Trophoblast cell (in vitro differentiated cells and primary cell): Measurements from ENCODE around the gene ATL1.
A peak's percentile ranks its signal among the peaks of the same experiment; 100 is the strongest.

Experiments
- DNase-seq, 2 donors: peaks; one replicate each; pipeline ENCODE4 v3.0.0-alpha.2; 2016
- H2AFZ ChIP-seq: 2 replicates; pipeline ENCODE4 v1.6.1; 2013; ENCODE audit warnings: low read length, moderate library complexity, mild to moderate bottlenecking; ENCODE audit not compliant: insufficient read depth, poor library complexity
- H2AK5ac ChIP-seq: 2 replicates; pipeline ENCODE4 v1.6.1; 2013; ENCODE audit warnings: mild to moderate bottlenecking, low read length
- H2BK120ac ChIP-seq: 2 replicates; pipeline ENCODE4 v1.6.1; 2013; ENCODE audit warnings: low read length, mild to moderate bottlenecking, moderate library complexity; ENCODE audit not compliant: insufficient read depth, poor library complexity
- H2BK12ac ChIP-seq: 2 replicates; pipeline ENCODE4 v1.6.1; 2013; ENCODE audit warnings: mild to moderate bottlenecking, low read length, moderate library complexity
- H2BK5ac ChIP-seq: 2 replicates; pipeline ENCODE4 v1.6.1; 2013; ENCODE audit warnings: low read length, low read depth, moderate library complexity, mild to moderate bottlenecking; ENCODE audit not compliant: poor library complexity
- H3K14ac ChIP-seq: 2 replicates; pipeline ENCODE4 v1.6.1; 2013; ENCODE audit warnings: mild to moderate bottlenecking, low read length
- H3K18ac ChIP-seq: 2 replicates; pipeline ENCODE4 v1.6.1; 2013; ENCODE audit warnings: mild to moderate bottlenecking, low read length
- H3K23ac ChIP-seq: 2 replicates; pipeline ENCODE4 v1.6.1; 2013; ENCODE audit warnings: low read length
- H3K27ac ChIP-seq: 2 replicates; pipeline ENCODE4 v1.5.1; 2013; ENCODE audit warnings: low read depth, mild to moderate bottlenecking, inconsistent platforms, low read length, moderate library complexity
- H3K27me3 ChIP-seq: 2 replicates; pipeline ENCODE4 v1.6.1; 2013; ENCODE audit warnings: inconsistent platforms, mild to moderate bottlenecking, low read length, moderate library complexity; ENCODE audit not compliant: insufficient read depth
- H3K36me3 ChIP-seq, 2 experiments: 1 replicate in 1 of 2; 2 replicates in 1 of 2; pipeline ENCODE4 v1.6.1; 2013; ENCODE audit warnings: low read length in 2 of 2, mild to moderate bottlenecking in 2 of 2, moderate library complexity in 1 of 2; ENCODE audit not compliant: insufficient read depth in 2 of 2, control insufficient read depth in 1 of 2
- H3K4ac ChIP-seq: 2 replicates; pipeline ENCODE4 v1.6.1; 2013; ENCODE audit warnings: low read depth, mild to moderate bottlenecking, low read length, moderate library complexity
- H3K4me1 ChIP-seq, 2 experiments: 1 replicate in 1 of 2; 2 replicates in 1 of 2; pipeline ENCODE4 v1.6.1; 2013; ENCODE audit warnings: low read length in 2 of 2, mild to moderate bottlenecking in 2 of 2, moderate library complexity in 1 of 2; ENCODE audit not compliant: insufficient read depth in 2 of 2, control insufficient read depth in 1 of 2
- H3K4me2 ChIP-seq: 2 replicates; pipeline ENCODE4 v1.6.1; 2013; ENCODE audit warnings: inconsistent platforms, mild to moderate bottlenecking, low read length, moderate library complexity
- H3K4me3 ChIP-seq: 2 replicates; pipeline ENCODE4 v1.5.1; 2013; ENCODE audit warnings: mild to moderate bottlenecking, low read depth, low read length, inconsistent platforms
- H3K79me1 ChIP-seq: one replicate; pipeline ENCODE4 v1.6.1; 2013; ENCODE audit warnings: low read length
- H3K79me2 ChIP-seq: 2 replicates; pipeline ENCODE4 v1.6.1; 2013; ENCODE audit warnings: low read length, mild to moderate bottlenecking; ENCODE audit not compliant: control insufficient read depth, insufficient read depth, poor library complexity
- H3K9ac ChIP-seq: 2 replicates; pipeline ENCODE4 v1.6.1; 2013; ENCODE audit warnings: mild to moderate bottlenecking, low read length
- H3K9me3 ChIP-seq: 2 replicates; pipeline ENCODE4 v1.6.1; 2013; ENCODE audit warnings: low read depth, mild to moderate bottlenecking, control low read depth, inconsistent platforms, low read length; ENCODE audit not compliant: insufficient read depth
- H4K12ac ChIP-seq: 2 replicates; pipeline ENCODE4 v1.6.1; 2013; ENCODE audit warnings: low read depth, mild to moderate bottlenecking, low read length, moderate library complexity
- H4K8ac ChIP-seq: 2 replicates; pipeline ENCODE4 v1.6.1; 2013; ENCODE audit warnings: low read depth, mild to moderate bottlenecking, low read length, moderate library complexity
- H4K91ac ChIP-seq: one replicate; pipeline ENCODE4 v1.6.1; 2013; ENCODE audit warnings: low read depth, mild to moderate bottlenecking, low read length, moderate library complexity
- WGBS: extraction: QIAGEN DNeasy Blood & Tissue Kit; methylation state at CpG from one replicate; pipeline ENCODE4 v1.1.7; 2013; ENCODE audit warnings: missing lambda C conversion rate; ENCODE audit not compliant: insufficient read length, insufficient coverage; ENCODE audit errors: extremely low coverage; 5-methylcytosine and 5-hydroxymethylcytosine counted together

Gene ATL1

DNA sequence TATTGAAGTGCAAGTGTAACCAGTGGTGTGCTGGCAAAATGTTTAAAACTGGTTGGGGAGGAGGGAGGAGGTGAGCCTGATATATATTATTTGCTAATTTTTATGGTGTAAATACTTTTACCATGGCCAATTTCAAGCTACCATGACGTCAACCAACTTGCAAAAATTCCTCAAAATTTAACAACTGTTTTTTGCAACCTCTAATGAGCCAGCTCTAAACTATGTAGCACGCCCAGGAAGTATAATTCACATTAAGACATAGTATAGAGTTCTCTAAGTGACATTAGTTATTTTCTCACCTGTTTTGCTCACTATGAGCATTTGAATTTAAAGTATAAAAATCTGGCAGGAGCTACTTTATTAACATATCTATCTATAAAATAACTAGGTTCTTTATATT is 41.4 kb downstream of the ATL1 start:
- Histone ChIP-seq H3K4me1 (no peaks in the 10 kb centered on the region), H3K18ac (no peak overlapping the region), H3K27me3 (no peaks in the 10 kb centered on the region), H2BK12ac (no peak overlapping the region), H3K4me3 (no peak overlapping the region), H3K79me1 (peaks cover 2% of the 10 kb centered on the region), H3K4ac (no peak overlapping the region), H2BK5ac (no peak overlapping the region), H3K14ac (no peak overlapping the region), H4K12ac (no peak overlapping the region), H2BK120ac (peak overlapping the region; percentile 43), H3K27ac (no peak overlapping the region), H3K23ac (no peak overlapping the region), H3K4me2 (no peak overlapping the region), H3K36me3 (no peaks in the 10 kb centered on the region), H3K79me2 (no peaks in the 10 kb centered on the region), H2AFZ (no peak overlapping the region), H2AK5ac (no peak overlapping the region), H3K9me3 (no peaks in the 10 kb centered on the region), H4K91ac (no peak overlapping the region), H4K8ac (no peak overlapping the region), H3K9ac (no peak overlapping the region)
- no CpG with 5 or more reads among the region's 2 CpGs for WGBS
- DNase-seq: peak; percentile 15 to 83

DNA sequence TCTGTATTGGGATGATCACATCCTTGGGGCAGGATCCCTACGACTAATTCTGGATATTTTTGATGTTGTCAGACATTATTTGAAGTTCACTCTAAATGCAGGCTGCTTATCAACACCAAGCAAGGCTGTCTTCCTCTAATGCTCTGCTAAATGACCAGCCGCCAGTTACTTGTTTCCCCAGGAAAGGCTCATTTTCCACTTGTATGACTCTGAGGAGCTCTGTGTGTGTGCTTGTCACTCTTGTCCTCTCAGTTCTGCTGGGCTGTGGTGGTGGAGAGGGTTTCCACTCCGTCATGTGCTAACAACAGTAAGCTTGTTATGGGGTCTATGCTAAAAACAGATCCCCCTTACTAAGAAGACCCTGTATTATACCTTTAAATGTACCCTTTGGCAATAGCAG is 42.1 kb downstream of the ATL1 start:
- H3K36me3 ChIP-seq: no peaks in the 10 kb centered on the region
- no peak overlapping the region for H4K12ac ChIP-seq
- H3K27me3 ChIP-seq: no peaks in the 10 kb centered on the region
- WGBS: no CpG with 5 or more reads among the region's 3 CpGs
- no peak overlapping the region for H3K4ac ChIP-seq
- H3K4me3 ChIP-seq: no peak overlapping the region
- no peak overlapping the region for H2BK5ac ChIP-seq
- H3K23ac ChIP-seq: no peak overlapping the region
- no peak overlapping the region for H4K91ac ChIP-seq
- no peak overlapping the region for H2AFZ ChIP-seq
- H3K9ac ChIP-seq: no peak overlapping the region
- H4K8ac ChIP-seq: no peak overlapping the region
- H3K14ac ChIP-seq: no peak overlapping the region
- peaks cover 2% of the 10 kb centered on the region for H3K79me1 ChIP-seq
- no peak overlapping the region for H3K27ac ChIP-seq
- H2BK12ac ChIP-seq: no peak overlapping the region
- no peak overlapping the region for H3K4me2 ChIP-seq
- DNase-seq: peak in 1 of 2 donors; percentile 2
- no peaks in the 10 kb centered on the region for H3K4me1 ChIP-seq
- H3K18ac ChIP-seq: no peak overlapping the region
- H3K79me2 ChIP-seq: no peaks in the 10 kb centered on the region
- H2AK5ac ChIP-seq: no peak overlapping the region
- no peaks in the 10 kb centered on the region for H3K9me3 ChIP-seq
- H2BK120ac ChIP-seq: no peak overlapping the region

GRCh38 chr14:50603565-50603964 is 43.6 kb downstream of the ATL1 start:
- no peak for DNase-seq
- Histone ChIP-seq H3K36me3 (no peaks in the 10 kb centered on the region), H3K79me2 (no peaks in the 10 kb centered on the region), H2BK12ac (no peak overlapping the region), H3K27me3 (no peaks in the 10 kb centered on the region), H3K18ac (no peak overlapping the region), H3K4me2 (no peak overlapping the region), H3K23ac (no peak overlapping the region), H4K8ac (no peak overlapping the region), H2AK5ac (no peak overlapping the region), H3K14ac (no peak overlapping the region), H3K4me3 (no peak overlapping the region), H2BK120ac (no peak overlapping the region), H3K79me1 (peaks cover 2% of the 10 kb centered on the region), H4K91ac (no peak overlapping the region), H3K4ac (no peak overlapping the region), H4K12ac (no peak overlapping the region), H3K9me3 (no peaks in the 10 kb centered on the region), H2AFZ (no peak overlapping the region), H3K27ac (no peak overlapping the region), H3K4me1 (no peaks in the 10 kb centered on the region), H3K9ac (no peak overlapping the region), H2BK5ac (no peak overlapping the region)
- no CpG with 5 or more reads among the region's 2 CpGs for WGBS

DNA sequence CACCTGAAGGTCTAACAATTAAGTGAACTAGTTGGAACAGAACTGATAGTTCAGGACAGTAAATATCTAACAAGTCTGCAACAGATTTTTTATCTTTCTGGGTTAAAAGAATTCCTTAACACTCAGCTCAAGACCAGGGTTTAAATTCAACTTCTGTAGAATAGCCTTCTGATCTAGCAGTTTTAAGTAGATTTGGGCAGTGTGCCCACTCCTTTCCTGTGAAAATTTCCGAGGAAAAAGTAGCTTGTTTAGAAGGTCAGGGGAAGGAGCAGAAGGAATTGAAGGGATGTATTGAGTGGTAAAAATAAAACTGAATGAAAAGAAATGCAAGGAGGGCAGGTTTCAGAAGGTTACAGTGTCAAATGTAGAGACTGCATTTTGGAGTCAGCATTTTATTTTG is 45.8 kb downstream of the ATL1 start:
- Histone ChIP-seq H3K4me3 (no peak overlapping the region), H3K23ac (no peak overlapping the region), H3K36me3 (no peaks in the 10 kb centered on the region), H2AK5ac (no peak overlapping the region), H2BK120ac (no peak overlapping the region), H3K18ac (no peak overlapping the region), H3K9me3 (no peaks in the 10 kb centered on the region), H2BK12ac (no peak overlapping the region), H3K4me1 (no peaks in the 10 kb centered on the region), H3K79me2 (no peaks in the 10 kb centered on the region), H3K14ac (no peak overlapping the region), H2AFZ (no peak overlapping the region), H4K12ac (no peak overlapping the region), H2BK5ac (no peak overlapping the region), H4K91ac (no peak overlapping the region), H3K27me3 (no peaks in the 10 kb centered on the region), H3K9ac (no peak overlapping the region), H4K8ac (no peak overlapping the region), H3K4me2 (no peak overlapping the region), H3K27ac (no peak overlapping the region), H3K4ac (no peak overlapping the region), H3K79me1 (peaks cover under 1% of the 10 kb centered on the region)
- WGBS: no CpG with 5 or more reads among the region's 1 CpG
- no peak for DNase-seq
